Mesenchymal stem cell (in vitro differentiated cells and primary cell): ENCODE data around the gene MGMT.

Experiments used
- DNase-seq: peaks from one replicate; pipeline ENCODE4 v3.0.0-alpha.2; 2013
- H2AFZ ChIP-seq: one replicate; pipeline ENCODE4 v1.6.1; 2013; ENCODE audit warnings: low read depth, mild to moderate bottlenecking, control low read depth, inconsistent platforms, low read length, moderate library complexity
- H2AK5ac ChIP-seq: 2 replicates; pipeline ENCODE4 v1.6.1; 2013; ENCODE audit warnings: low read length, moderate library complexity, mild to moderate bottlenecking, inconsistent platforms; ENCODE audit not compliant: severe bottlenecking
- H2BK120ac ChIP-seq: one replicate; pipeline ENCODE4 v1.6.1; 2013; ENCODE audit warnings: low read depth, mild to moderate bottlenecking, inconsistent platforms, low read length, moderate library complexity
- H2BK12ac ChIP-seq, 2 experiments: one replicate each; pipeline ENCODE4 v1.6.1; 2013; ENCODE audit warnings: inconsistent platforms in 2 of 2, low read length in 2 of 2, mild to moderate bottlenecking in 2 of 2, moderate library complexity in 2 of 2, control low read depth in 1 of 2
- H2BK15ac ChIP-seq: one replicate; pipeline ENCODE4 v1.6.1; 2013; ENCODE audit warnings: mild to moderate bottlenecking, low read depth, inconsistent platforms; ENCODE audit not compliant: poor library complexity, severe bottlenecking
- H2BK5ac ChIP-seq: 2 replicates; pipeline ENCODE4 v1.6.1; 2013; ENCODE audit warnings: low read depth, mild to moderate bottlenecking, low read length, control low read depth, inconsistent platforms; ENCODE audit not compliant: poor library complexity, severe bottlenecking
- H3K14ac ChIP-seq, 2 experiments: one replicate each; pipeline ENCODE4 v1.6.1; 2013; ENCODE audit warnings: inconsistent platforms in 2 of 2, low read length in 2 of 2, control low read depth in 1 of 2, mild to moderate bottlenecking in 1 of 2, moderate library complexity in 1 of 2
- H3K18ac ChIP-seq, 2 experiments: one replicate each; pipeline ENCODE4 v1.6.1; 2013; ENCODE audit warnings: inconsistent platforms in 2 of 2, low read length in 2 of 2, control low read depth in 1 of 2, low read depth in 1 of 2, mild to moderate bottlenecking in 1 of 2
- H3K23ac ChIP-seq, 2 experiments: one replicate each; pipeline ENCODE4 v1.6.1; 2013; ENCODE audit warnings: inconsistent platforms in 2 of 2, low read length in 2 of 2, mild to moderate bottlenecking in 2 of 2, moderate library complexity in 2 of 2, control low read depth in 1 of 2
- H3K27ac ChIP-seq: 2 replicates; pipeline ENCODE4 v1.5.1; 2013; ENCODE audit warnings: mild to moderate bottlenecking, moderate library complexity, low read length, control low read depth, inconsistent platforms; ENCODE audit not compliant: poor library complexity, severe bottlenecking
- H3K27me3 ChIP-seq, 2 experiments: 2 replicates each; pipeline versions ENCODE4 v1.6.1 to v1.7.0; 2013; ENCODE audit warnings: low read length in 2 of 2, mild to moderate bottlenecking in 2 of 2, moderate library complexity in 2 of 2, control low read depth in 1 of 2, inconsistent platforms in 1 of 2; ENCODE audit not compliant: control insufficient read depth in 1 of 2, insufficient read depth in 1 of 2
- H3K36me3 ChIP-seq, 2 experiments: 2 replicates each; pipeline versions ENCODE4 v1.6.1 to v1.7.0; 2013; ENCODE audit warnings: low read length in 2 of 2, control low read depth in 1 of 2, inconsistent platforms in 1 of 2, low read depth in 1 of 2, mild to moderate bottlenecking in 1 of 2; ENCODE audit not compliant: insufficient read depth in 2 of 2, control insufficient read depth in 1 of 2
- H3K4ac ChIP-seq, 2 experiments: one replicate each; pipeline ENCODE4 v1.6.1; 2013; ENCODE audit warnings: inconsistent platforms in 2 of 2, low read length in 2 of 2, mild to moderate bottlenecking in 2 of 2, moderate library complexity in 2 of 2, control low read depth in 1 of 2, low read depth in 1 of 2
- H3K4me1 ChIP-seq: 2 replicates; pipeline ENCODE4 v1.6.1; 2013; ENCODE audit warnings: low read depth, low read length, control low read depth; ENCODE audit not compliant: control insufficient read depth, insufficient read depth
- H3K4me2 ChIP-seq: 2 replicates; pipeline ENCODE4 v1.6.1; 2013; ENCODE audit warnings: low read length, mild to moderate bottlenecking, inconsistent platforms; ENCODE audit not compliant: poor library complexity, severe bottlenecking
- H3K4me3 ChIP-seq, 2 experiments: 2 replicates each; pipeline versions ENCODE4 v1.5.1 to v1.7.0; 2013; ENCODE audit warnings: low read length in 2 of 2, mild to moderate bottlenecking in 2 of 2, control low read depth in 1 of 2, low read depth in 1 of 2; ENCODE audit not compliant: insufficient read depth in 1 of 2
- H3K79me1 ChIP-seq: replicated peaks from 2 replicates; pipeline ENCODE4 v1.6.1; 2013; ENCODE audit warnings: mild to moderate bottlenecking, control low read depth, low read length, inconsistent platforms; ENCODE audit not compliant: poor library complexity, severe bottlenecking
- H3K9ac ChIP-seq: 2 replicates; pipeline ENCODE4 v1.7.0; 2013; ENCODE audit warnings: mild to moderate bottlenecking, low read length, moderate library complexity
- H3K9me3 ChIP-seq: 2 replicates; pipeline ENCODE4 v1.7.0; 2013; ENCODE audit warnings: mild to moderate bottlenecking, low read length; ENCODE audit not compliant: control insufficient read depth
- H4K8ac ChIP-seq: one replicate; pipeline ENCODE4 v1.6.1; 2013; ENCODE audit warnings: inconsistent platforms, mild to moderate bottlenecking, low read length, moderate library complexity
- H4K91ac ChIP-seq: one replicate; pipeline ENCODE4 v1.6.1; 2013; ENCODE audit warnings: mild to moderate bottlenecking, low read length, inconsistent platforms
- WGBS: methylation state at CpG from one replicate; pipeline ENCODE4 v1.1.7; 2013; ENCODE audit warnings: mixed read lengths; 5-methylcytosine and 5-hydroxymethylcytosine counted together

MGMT gene

DNA sequence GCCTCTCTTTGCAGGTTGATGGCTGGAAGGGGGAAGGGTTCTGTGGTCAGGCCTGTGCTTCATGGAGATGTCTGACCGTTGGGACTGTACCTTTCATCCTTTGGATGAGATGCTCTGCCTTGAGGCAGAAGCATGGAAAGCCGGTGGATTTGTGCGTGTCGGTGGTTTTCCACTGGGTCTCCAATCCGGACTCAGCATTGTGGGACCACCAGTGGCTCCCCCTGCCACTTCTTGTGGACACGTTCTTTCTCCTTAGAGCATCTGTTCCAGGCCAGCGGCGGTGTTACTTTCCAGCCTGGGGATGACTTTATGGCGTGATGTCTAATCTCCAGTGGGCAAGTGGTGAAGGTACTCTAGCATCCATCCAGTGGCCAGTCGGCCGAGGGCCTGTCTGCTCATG, 178.4 kb downstream of the MGMT start:
- Histone ChIP-seq H3K14ac (no peak overlapping the region), H3K4me2 (no peak overlapping the region), H2BK5ac (no peak overlapping the region), H2BK12ac (no peak overlapping the region), H3K4me1 (peaks cover 10% of the 10 kb centered on the region), H4K91ac (no peak overlapping the region), H4K8ac (no peak overlapping the region), H3K9ac (no peak overlapping the region), H3K36me3 (peaks cover 0 to 6% of the 10 kb centered on the region in 2 experiments), H3K27me3 (no peaks in the 10 kb centered on the region), H2BK15ac (no peak overlapping the region), H3K4ac (no peak overlapping the region), H3K4me3 (no peak overlapping the region), H3K23ac (no peak overlapping the region), H3K79me1 (peaks cover 6% of the 10 kb centered on the region), H2AK5ac (no peak overlapping the region), H2BK120ac (no peak overlapping the region), H2AFZ (no peak overlapping the region), H3K9me3 (no peaks in the 10 kb centered on the region), H3K18ac (no peak overlapping the region), H3K27ac (no peak overlapping the region)
- no peak for DNase-seq
- 93% methylated on average over 11 of the region's 11 CpGs for WGBS

DNA sequence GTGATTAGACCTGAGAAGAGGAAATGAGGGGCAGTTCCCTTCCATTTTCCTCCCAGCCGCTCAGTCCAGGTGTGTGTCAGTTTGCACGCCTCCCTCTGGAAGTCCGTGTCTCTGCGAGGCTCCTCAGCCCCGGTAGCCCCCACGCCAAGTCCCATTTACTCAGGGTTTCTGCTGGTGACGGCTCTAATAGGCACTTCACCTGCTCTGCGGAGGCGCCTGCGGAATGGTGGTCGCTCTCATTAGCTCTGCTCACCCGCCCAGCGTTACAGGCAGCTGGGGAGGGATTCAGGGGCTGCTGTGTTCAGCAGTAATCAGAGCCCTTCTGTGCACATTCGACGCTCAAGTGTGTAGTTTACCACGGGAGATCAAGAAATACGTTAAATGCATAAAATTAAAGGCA, 179.9 kb downstream of the MGMT start:
- no peak overlapping the region for H3K9ac ChIP-seq
- no peak overlapping the region for H3K18ac ChIP-seq
- no peak overlapping the region for H4K91ac ChIP-seq
- H2BK15ac ChIP-seq, result no peak overlapping the region
- H3K27me3 ChIP-seq, result no peaks in the 10 kb centered on the region
- no peak overlapping the region for H3K4ac ChIP-seq
- no peak overlapping the region for H2AFZ ChIP-seq
- peaks cover 9% of the 10 kb centered on the region for H3K4me1 ChIP-seq
- H3K23ac ChIP-seq, result no peak overlapping the region
- no peak overlapping the region for H3K14ac ChIP-seq
- DNase-seq, result no peak
- no peak overlapping the region for H2BK5ac ChIP-seq
- no peak overlapping the region for H2BK120ac ChIP-seq
- no peak overlapping the region for H3K27ac ChIP-seq
- no peaks in the 10 kb centered on the region for H3K9me3 ChIP-seq
- H3K4me2 ChIP-seq, result no peak overlapping the region
- H4K8ac ChIP-seq, result no peak overlapping the region
- H3K36me3 ChIP-seq, result peaks cover 0 to 6% of the 10 kb centered on the region in 2 experiments
- H2BK12ac ChIP-seq, result no peak overlapping the region
- no peak overlapping the region for H3K4me3 ChIP-seq
- H2AK5ac ChIP-seq, result no peak overlapping the region
- WGBS, result 94% methylated on average over 17 of the region's 17 CpGs
- peaks cover 6% of the 10 kb centered on the region for H3K79me1 ChIP-seq

DNA sequence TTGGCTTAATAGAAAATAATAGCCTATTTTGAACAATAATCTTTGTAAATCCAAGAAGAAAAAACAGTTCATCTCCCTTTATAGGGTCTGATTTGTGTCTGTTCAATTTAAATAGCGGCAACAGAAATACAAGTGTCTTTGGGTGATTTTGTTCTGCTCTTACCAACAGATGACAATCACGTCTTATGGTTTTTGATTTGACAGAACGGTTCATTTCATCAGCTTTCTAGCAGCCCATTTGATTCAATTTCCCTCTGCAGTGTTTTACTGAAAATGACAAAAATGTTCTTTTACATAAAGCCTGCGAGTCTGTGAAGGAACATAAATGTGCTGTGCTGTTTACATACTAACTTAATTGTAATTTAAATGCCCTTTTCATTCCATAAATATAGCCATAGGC, 180.5 kb downstream of the MGMT start:
- DNase-seq, result no peak
- H3K18ac ChIP-seq, result no peak overlapping the region
- H2BK15ac ChIP-seq, result no peak overlapping the region
- peaks cover 0 to 9% of the 10 kb centered on the region in 2 experiments for H3K36me3 ChIP-seq
- no peak overlapping the region for H3K4ac ChIP-seq
- H3K4me2 ChIP-seq, result no peak overlapping the region
- H3K4me3 ChIP-seq, result no peak overlapping the region
- H3K23ac ChIP-seq, result no peak overlapping the region
- H3K9me3 ChIP-seq, result no peaks in the 10 kb centered on the region
- peaks cover 12% of the 10 kb centered on the region for H3K79me1 ChIP-seq
- no peak overlapping the region for H4K8ac ChIP-seq
- H3K14ac ChIP-seq, result no peak overlapping the region
- no peak overlapping the region for H2AK5ac ChIP-seq
- 90% methylated on average over 3 of the region's 4 CpGs for WGBS
- no peak overlapping the region for H2BK5ac ChIP-seq
- no peak overlapping the region for H2BK12ac ChIP-seq
- no peak overlapping the region for H2BK120ac ChIP-seq
- no peak overlapping the region for H3K27ac ChIP-seq
- H4K91ac ChIP-seq, result no peak overlapping the region
- H3K4me1 ChIP-seq, result peaks cover 9% of the 10 kb centered on the region
- H2AFZ ChIP-seq, result no peak overlapping the region
- no peak overlapping the region for H3K9ac ChIP-seq
- no peaks in the 10 kb centered on the region for H3K27me3 ChIP-seq

DNA sequence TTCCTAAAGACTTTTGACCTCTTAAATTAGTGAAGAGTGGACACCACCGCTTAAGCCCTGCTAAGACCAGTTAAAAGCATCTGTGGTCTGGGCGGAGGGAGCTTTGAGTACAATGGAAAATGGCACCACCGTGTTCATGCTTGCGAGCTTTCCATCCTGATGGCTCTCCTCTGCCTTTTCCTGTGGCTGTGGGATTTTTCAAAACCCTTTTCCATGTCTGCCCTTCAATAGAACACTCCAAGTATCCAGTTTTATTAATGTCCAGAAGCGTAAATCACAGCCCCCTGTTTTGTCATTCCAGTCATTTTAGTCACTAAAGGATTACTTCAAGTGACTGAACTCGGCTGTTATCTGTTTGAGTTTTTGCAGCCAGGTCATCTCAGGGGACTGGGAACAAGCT, 181.8 kb downstream of the MGMT start:
- Histone ChIP-seq H3K4me2 (no peak overlapping the region), H2BK5ac (no peak overlapping the region), H3K14ac (no peak overlapping the region), H3K18ac (no peak overlapping the region), H2AK5ac (no peak overlapping the region), H2BK120ac (no peak overlapping the region), H2BK15ac (no peak overlapping the region), H3K9ac (no peak overlapping the region), H3K27me3 (no peaks in the 10 kb centered on the region), H3K36me3 (peaks cover 0 to 11% of the 10 kb centered on the region in 2 experiments), H2AFZ (no peak overlapping the region), H3K4me1 (peaks cover 4% of the 10 kb centered on the region), H2BK12ac (no peak overlapping the region), H4K91ac (no peak overlapping the region), H3K27ac (no peak overlapping the region), H3K4ac (no peak overlapping the region), H3K9me3 (no peaks in the 10 kb centered on the region), H4K8ac (no peak overlapping the region), H3K79me1 (peaks cover 12% of the 10 kb centered on the region), H3K23ac (no peak overlapping the region), H3K4me3 (no peak overlapping the region)
- WGBS, result 34% methylated on average over 6 of the region's 6 CpGs
- DNase-seq, result no peak
